ENCODE data around the gene RRP1B.
"Not testable (repeated sequence)": the region's sequence is repeated elsewhere in the genome, so short reads cannot be mapped to it uniquely, and the experiment has no call there.

The RRP1B gene

GRCh38 chr21:43644071-43644470, 15.3 kb upstream of the RRP1B start:
- DNase-seq, result no peak

DNA sequence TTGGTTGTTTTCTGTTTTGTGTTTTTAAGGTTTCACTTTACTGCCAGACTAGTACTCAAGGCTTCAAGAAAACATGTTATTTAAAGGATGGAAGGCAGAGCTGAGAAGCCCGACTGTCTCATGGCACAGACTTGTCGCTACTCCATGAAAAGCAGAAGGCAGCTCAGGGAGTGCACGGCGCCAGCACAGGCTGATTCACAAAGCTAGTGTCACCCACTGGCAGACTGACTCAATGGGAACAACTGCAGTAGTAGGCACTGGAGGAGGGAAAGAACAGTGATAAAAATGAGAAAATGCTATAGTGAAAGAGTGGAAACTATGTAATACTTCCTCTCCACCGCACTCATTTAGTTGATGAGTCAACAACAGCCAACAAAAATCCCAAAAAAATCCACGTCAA, 14.8 kb upstream of the RRP1B start:
- DNase-seq, result no peak

GRCh38 chr21:43645136-43645891, 14.0 kb upstream of the RRP1B start:
- peak; percentile 73 for DNase-seq

- no peak for DNase-seq
These were observed 13.4 kb upstream of the RRP1B start for GRCh38 chr21:43645976-43646375.

GRCh38 chr21:43646550-43647260, 12.7 kb upstream of the RRP1B start:
- peak; percentile 90 for DNase-seq

DNA sequence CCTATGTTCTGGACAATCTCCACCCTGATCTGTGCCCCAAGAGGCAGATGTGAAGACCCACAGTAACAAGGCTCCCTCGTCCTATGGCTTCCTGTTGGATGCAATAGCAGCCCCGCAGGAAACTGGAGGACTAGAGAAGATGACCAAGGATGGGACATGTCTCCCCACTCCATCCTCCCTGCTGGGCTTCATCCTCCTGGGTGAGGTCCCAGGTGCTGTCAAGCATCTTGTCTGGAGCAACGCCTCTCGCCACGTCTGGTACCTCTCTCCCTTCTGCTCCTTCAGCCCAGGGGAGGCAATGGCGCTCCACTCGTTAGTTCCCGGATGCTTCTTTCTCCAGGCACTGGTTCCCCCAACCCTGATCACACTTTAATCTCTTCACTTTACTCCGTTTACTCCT, 11.2 kb upstream of the RRP1B start:
- DNase-seq, result no peak

DNA sequence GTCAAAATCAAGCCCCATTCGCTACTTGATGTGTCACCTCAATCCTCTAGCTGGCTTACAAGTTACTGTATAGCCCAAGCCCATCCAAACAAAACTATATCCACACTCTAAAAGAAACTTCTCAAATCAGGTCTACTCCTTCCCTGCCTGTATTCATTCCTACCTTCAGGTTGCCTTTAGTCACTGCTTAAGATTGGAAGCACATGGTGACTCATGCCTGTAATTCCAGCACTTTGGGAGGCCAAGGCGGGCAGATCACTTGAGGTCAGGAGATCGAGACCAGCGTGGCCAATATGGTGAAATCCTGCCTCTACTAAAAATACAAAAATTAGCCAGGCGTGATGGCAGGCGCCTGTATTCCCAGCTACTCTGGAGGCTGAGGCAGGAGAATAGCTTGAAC, 7.4 kb upstream of the RRP1B start:
- not testable (repeated sequence) for DNase-seq

DNA sequence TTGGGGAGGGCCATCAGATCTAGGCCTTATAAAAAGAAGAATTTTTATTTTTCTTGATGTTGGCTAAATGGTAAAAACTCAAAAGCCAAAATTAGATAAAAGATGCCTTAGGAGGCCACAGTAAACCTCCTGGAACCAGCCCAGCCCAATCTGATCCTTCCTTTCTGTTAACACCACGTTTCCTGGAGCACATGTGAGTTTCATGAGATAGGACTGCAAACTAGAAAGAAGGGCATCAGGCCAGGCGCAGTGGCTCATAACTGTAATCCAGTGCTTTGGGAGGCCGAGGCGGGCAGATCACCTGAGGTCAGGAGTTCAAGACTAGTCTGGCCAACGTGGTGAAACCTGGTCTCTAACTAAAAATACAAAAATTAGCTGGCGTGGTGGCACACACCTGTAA, 6.7 kb upstream of the RRP1B start:
- DNase-seq, result no peak

DNA sequence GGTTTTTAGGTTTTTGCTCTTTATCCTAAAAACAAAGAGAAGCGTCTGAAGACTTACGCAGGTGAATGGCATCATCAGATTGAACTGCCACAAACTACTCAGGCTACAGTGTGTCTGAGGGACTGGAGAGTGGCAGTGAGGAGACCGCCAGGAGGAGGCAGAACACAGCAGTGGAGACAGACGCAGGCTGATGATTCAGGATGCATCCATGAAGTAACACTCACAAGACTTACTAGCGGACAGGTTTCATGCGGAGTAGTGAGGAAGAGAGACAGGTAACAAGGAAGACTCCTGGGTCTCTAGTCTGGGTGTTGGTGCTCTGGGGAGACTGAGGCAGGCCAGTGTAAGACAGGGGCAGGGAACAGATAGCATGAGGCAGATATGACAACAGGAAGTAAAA, 5.7 kb upstream of the RRP1B start:
- DNase-seq, result no peak

GRCh38 chr21:43654806-43655489, 4.4 kb upstream of the RRP1B start:
- DNase-seq, result no peak

DNA sequence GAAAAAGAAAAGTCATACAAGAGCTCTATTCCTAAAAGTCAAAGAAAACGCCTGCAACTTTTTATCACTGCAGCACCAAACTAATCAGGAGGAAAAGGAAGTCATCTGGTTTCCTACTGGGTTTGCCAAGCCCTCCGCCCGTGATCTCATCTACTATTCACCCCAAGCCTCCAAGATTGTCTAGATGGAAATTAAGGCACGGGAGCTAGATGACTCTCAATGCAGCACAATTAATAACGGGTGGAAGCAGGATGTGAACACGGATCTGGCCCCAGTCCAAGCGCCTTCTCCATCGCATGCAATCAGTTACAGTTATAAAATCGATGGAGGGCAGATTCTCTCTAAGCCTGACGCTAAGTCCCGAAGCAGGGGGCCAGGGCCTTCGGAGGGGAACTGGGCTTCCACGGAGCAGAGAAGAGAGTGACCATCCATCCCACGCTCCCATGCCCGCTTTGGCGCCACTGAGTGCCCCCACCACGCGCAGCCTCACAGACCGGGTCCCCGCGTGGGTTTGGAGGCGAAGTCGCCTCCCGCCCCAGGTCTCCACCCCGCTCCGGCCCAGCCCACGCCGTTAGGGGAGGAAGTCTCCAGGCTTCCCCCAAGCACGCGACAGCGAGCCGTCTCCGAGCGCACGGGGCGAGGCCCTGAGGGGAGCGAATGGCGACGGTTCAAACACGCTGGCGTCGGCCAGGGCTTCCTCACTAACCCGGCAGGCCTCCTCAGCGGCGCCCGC, 1.8 kb upstream of the RRP1B start:
- no peak for DNase-seq

- no peak for DNase-seq
These were observed 1.1 kb upstream of the RRP1B start for GRCh38 chr21:43658088-43658741.

DNA sequence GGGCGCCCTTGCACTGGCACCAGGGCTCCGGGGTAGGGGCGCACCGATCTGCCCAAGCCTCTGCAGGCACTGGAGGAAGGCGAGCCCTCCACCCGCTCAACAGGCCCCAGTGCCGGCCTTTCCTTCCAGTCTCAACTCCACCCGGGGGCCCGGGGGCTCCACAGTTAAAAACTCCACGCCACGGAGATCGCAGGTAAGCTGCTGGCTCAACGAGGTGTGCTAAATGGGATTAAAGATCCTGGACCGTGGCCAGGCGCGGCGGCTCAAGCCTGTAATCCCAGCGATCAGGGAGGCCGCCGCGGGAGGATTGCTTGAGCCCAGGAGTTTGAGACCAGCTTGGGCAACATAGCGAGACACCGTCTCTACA, 608 bp upstream of the RRP1B start:
- no peak for DNase-seq

DNA sequence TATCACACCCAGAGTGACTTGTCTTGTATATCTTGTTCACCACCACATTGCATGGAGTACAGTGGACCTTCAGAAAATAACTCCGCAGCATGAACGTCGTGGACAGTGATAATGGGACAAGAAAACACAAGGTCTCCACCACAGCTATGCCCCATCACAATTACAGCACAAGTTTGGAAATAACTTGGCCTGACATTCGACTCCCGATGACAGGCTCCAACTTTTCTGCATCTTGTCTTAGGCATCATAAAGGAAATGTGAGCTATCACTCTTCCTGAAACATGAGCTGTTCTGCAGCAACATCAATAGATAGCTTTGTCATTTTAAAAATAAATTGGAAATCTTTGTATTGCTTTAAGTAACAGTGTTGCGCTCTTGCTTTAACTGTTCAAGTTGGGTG, 2.9 kb downstream of the RRP1B start:
- no peak for DNase-seq

DNA sequence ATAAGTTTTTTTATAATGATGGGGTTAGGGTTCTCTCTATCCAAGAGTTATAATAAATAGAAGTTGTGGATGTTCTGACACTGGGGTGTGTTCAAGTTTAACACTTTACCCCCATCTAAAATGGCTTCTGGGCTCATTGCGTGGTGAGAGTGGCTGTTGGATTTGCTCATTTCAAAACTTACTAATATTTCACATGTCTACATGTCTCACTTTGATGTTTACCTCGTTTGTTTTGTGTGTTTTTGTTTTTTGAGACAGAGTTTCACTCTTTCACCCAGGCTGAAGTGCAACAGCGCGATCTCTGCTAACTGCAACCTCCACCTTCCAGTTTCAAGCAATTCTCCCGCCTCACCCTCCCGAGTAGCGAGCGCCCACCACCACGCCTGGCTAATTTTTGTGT, 3.7 kb downstream of the RRP1B start:
- no peak for DNase-seq

- DNase-seq, result no peak
These were observed 5.0 kb downstream of the RRP1B start for GRCh38 chr21:43664358-43664757.

DNA sequence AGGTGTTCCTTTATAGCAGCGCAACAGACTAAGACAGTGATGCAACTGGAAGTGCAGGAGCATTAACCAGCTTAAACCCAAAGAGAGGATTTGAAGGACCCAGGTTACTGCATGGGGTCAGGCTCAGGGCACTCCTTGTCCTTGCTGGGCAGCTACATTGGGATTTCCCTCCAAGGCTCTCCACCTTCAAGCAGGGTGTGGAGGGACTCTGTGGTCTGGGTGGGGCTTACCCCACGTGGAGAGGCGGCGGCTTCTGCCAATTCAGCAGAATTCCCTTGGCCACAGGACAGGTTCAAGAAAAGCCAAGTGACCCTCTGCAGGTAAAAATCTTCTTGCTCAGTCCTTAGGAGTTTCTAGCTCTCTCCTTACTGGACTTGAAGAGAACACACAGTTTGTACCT, 6.5 kb downstream of the RRP1B start:
- DNase-seq, result no peak

GRCh38 chr21:43667191-43667904, 8.0 kb downstream of the RRP1B start:
- no peak for DNase-seq

DNA sequence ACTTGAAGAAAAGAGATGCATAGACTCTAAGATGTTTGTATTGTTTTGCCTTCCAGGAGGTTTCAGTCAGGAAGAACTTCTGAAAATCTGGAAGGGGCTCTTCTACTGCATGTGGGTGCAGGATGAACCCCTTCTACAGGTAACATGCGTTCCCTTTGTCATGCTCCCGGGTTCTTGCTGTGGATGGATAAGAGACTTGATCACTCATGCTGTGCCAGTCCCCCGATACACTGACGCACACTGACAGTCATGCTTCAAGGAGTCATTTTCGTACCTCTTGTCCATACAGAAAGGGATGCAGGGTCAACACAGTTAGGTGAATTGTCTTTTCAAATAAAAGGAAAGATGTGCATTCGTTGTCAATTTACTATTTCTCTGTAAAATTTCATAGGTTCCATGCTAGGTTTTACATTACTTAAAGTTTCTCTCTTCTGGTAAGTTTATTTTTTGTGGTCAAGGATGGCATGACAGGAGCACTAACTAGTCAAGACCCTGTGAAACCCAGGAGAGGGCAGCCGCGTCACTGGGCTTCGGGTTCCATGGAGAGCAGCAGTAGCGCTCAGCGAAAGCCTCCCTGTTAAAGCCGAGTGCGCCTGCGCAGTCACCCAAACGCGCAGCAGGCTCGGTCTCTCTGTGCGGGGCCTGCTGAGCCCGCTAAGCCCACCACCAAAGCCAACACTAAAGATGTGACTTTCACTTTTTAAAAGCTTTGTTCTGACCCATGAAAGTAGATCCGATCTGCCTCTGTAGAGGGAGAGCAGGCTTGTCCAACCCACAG, 10.7 kb downstream of the RRP1B start:
- no peak for DNase-seq

- DNase-seq, result no peak
These were observed 16.5 kb downstream of the RRP1B start for GRCh38 chr21:43675871-43676270.

GRCh38 chr21:43676391-43676790, 17.0 kb downstream of the RRP1B start:
- DNase-seq, result no peak
